ENCODE results near the gene PTDSS2.

DNA sequence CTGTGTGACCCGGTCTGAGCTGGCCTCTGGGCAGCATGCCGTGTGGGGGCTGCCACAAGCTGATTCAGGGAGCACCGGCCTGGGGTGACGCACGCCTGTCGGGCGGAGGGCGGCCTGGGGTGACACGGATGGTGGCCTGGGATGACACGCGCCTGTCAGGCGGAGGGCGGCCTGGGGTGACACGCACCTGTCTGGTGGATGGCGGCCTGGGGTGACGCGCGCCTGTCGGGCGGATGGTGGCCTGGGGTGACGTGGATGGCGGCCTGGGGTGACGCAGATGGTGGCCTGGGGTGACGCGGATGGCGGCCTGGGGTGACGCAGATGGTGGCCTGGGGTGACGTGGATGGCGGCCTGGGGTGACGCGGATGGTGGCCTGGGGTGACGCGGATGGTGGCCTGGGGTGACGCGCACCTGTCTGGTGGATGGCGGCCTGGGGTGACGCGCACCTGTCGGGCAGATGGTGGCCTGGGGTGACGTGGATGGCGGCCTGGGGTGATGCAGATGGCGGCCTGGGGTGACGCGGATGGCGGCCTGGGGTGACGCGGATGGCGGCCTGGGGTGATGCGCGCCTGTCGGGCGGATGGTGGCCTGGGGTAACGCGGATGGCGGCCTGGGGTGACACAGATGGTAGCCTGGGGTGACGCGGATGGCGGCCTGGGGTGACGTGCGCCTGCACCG, 21.5 kb downstream of the PTDSS2 start:
- TF ChIP-seq, protein P1, sequence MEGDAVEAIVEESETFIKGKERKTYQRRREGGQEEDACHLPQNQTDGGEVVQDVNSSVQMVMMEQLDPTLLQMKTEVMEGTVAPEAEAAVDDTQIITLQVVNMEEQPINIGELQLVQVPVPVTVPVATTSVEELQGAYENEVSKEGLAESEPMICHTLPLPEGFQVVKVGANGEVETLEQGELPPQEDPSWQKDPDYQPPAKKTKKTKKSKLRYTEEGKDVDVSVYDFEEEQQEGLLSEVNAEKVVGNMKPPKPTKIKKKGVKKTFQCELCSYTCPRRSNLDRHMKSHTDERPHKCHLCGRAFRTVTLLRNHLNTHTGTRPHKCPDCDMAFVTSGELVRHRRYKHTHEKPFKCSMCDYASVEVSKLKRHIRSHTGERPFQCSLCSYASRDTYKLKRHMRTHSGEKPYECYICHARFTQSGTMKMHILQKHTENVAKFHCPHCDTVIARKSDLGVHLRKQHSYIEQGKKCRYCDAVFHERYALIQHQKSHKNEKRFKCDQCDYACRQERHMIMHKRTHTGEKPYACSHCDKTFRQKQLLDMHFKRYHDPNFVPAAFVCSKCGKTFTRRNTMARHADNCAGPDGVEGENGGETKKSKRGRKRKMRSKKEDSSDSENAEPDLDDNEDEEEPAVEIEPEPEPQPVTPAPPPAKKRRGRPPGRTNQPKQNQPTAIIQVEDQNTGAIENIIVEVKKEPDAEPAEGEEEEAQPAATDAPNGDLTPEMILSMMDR (IDR thresholded peaks at IDR 0.05): no peak
- no peak for TF ChIP-seq POLR2A (IDR thresholded peaks at IDR 0.05)

All from Peyer's patch (tissue), 4 donors.